Testis (tissue), 2 donors: ENCODE results near the gene FAM20C.

ENCODE experiments used
- CTCF ChIP-seq, 3 experiments: fragments of 450-650 bp in 2 of 3; fragments of 200-600 bp in 1 of 3; sonication (generic) in 1 of 3; IDR thresholded peaks; one replicate each; pipeline ENCODE4 v1.5.1; 2016 to 2019; ENCODE audit warnings: antibody characterized with exemption in 3 of 3, mild to moderate bottlenecking in 2 of 3, moderate library complexity in 1 of 3
- POLR2A ChIP-seq: fragments of 450-650 bp; IDR thresholded peaks from one replicate; pipeline ENCODE4 v1.6.1; 2017; ENCODE audit warnings: antibody characterized with exemption, mild to moderate bottlenecking, moderate library complexity

DNA sequence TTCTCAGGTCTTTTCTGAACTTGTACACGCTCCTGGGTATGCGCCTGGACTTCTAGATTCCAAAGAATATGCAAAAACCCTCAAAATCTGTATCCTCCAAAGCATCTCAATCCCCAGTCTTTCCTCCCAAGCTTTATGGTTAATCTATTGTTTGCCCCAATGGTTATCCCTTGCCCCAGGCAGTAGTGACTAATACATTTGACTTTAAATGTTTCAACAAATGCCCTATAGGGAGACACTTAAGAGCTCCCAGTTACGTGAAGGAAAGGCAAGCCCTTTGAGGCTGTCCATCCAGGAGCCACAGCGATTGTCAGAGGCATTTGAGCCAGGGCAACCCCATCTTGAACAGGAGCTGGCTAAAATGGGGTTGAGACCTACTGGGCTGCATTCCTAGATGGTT lies 84.9 kb downstream of the FAM20C start:
- TF ChIP-seq CTCF (IDR thresholded peaks at IDR 0.05) (no peak), POLR2A (no peak)
